Central memory CD4-positive, alpha-beta T cell (primary cell): ENCODE measurements around the gene HOXA1.

ENCODE experiments used
- DNase-seq: peaks from one replicate; pipeline ENCODE4 v3.0.0; 2022

HOXA1 gene

DNA sequence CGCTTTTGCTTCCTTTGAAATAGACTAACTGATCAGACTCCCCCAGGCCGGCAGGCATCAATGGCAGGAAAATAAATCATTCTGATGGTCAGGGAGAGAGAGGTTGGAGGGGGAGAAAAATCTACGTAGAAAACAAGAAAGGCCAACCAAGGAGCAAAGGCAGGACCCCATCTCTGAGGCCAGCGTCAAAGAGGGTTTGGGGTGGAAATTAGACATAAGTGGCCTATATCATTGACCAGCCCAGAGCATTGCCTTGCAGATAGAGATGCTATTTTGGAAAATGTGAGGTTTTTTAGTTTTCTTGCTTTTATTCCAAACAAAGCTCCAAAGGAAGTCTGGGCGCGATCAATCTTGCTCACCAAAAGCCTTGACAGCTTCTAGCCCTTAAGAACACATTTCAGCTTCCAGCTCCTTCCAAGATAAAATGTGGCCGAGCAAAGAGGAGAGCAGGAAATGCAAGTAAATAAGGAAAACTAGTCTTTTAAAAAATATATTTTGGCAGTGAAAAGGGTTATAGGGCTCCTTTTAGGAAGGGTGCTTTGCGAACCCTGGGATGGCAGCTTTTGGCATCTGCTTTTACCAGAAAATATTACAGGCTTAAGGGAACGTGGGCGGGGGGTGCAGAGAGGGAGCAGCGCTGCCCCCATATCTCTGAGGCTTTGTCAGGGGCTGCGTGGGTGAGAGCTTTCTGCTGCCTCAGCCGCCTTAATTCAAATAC, 8.7 kb upstream of the HOXA1 start:
- DNase-seq: no peak

DNA sequence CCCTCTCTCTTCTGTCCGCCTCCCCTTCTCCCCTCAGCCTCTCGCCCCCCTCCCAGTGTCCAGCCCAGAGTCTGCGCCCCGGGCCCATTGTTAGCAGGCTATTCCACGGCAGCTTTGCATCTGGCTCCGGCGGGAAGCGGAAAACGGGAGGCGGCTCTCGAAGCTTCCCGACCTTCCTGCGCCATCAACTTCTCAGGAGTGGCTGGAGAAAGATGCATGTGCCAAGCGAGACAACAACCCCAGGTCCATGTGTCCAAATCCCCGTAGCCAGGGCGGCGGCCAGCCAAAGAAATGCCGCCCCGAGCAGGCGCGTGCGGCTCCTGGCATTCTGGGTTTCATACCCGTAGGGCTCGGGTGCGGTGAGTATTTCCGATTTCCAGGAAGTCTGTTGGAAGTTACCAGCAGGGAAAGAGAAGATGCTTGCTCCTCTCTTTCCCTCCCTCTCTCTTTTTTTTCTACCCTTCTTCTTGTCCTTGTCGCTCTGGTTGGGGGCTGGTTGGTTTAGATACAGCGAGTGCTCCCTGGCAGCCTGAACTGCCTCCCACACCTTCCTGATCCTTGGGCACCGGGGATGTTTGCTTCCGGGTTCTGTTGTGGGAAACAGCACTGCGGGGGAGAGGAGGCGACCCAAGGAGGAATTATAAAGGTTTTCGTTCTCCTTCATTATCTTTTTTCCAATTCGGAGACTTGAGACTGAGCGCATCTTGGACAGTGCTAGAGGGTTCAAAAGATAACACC, 7.9 kb upstream of the HOXA1 start:
- no peak for DNase-seq

DNA sequence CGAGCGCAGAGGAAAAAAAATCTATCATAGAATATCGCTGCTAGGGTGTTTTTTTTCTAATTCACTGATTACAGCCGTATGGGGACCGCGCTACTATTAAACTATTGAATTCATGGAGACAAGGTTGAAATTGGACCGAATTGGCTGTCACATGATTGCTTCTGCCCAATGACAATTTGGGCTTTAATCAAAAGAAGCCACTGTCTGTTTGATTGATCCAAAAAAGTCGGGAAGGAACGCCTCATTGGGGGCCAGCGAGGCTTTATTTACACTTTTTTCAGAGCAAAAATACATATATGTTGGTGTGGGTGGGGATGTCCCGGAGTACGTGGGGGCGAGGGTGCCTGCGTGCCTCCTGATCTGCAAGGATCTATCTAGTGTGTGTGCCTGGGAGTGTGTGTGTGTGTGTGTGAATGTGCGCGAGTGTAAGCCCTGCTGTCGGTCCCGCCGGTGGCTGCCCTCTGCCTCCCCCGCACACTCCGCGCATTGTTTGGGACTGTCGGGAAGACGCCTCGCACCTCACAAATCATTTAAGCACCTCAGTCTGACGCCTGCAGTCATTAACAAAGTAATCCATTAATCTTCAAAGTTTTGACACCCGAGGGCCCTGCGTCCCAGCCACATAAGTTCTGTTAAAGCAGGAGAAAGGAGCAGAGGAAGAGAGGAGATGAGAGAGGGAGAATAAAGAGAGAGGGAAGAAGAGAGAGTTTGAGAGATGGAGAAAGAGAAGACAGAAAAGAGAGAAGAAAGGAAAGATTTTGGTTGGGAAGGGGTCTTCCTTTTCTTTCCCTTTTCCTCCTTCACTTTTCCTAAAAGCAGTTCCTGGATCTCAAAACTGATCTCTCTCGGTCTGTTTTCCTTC, 7.0 kb upstream of the HOXA1 start, which contains the start of gene HOXA2:
Gene HOXA2 (minus strand): TSS at position 103 of the 862 bp plus-strand sequence. CDS start 183 bp downstream, outside the sequence.
- no peak for DNase-seq

DNA sequence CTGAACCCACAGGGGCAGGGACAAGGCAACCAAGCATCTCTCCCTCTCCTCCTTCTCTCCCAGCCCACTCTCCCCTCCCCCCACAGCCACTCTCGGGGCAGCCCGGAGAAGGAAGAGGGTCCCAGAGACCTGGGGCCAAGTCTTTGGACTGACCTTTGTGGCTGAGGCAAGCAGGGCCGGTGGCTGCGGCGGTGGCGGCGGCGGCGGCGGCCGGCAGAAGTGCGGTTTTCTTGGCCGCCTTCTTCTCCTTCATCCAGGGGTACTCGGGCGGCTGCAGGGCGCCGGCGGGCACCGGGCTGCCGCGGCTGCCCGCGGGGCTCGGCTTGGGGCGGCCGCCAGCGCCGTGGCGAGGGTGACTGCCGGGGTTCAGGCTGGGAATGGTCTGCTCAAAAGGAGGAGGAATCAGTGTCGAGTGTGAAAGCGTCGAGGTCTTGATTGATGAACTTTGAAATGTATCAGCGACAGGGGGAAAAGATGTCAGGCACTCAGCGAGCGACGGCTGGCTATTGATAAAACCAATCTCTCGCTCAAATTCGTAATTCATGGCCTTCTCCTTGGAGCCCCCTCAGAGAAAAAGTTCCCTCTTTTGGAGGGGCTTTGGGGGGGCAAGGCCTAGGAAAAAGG, 6.3 kb upstream of the HOXA1 start:
- DNase-seq: no peak

DNA sequence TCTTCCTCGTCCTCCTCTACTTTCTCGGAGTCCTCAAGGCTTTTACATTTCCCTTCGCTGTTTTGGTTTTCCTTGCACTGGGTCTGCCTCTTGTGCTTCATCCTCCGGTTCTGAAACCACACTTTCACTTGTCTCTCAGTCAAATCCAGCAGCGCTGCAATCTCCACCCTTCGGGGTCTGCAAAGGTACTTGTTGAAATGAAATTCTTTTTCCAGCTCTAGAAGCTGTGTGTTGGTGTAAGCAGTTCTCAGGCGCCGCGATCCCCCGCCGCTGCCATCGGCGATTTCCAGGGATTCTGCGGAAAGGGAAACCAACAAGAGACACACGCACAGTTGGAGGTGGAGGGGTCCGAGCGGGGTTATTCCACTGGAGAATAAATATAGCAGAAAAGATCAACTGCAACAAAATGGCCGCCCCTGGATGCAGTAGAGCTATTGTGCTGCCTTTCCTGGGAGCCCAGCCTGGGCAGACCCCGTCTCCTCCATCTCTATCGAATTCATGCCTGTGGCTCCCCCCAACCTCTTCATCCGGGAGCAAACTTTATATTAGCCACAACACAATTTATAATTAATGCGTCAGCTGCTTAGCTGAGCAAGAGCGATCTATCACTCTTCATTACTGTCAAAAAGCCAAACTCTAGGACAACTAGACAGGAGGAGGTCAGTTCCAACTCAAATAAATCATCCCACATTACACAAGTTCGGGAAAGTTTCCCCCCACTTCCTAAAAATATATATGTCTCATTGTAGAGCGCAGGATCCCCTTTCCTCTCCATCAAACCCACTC, 5.6 kb upstream of the HOXA1 start:
- DNase-seq: no peak

DNA sequence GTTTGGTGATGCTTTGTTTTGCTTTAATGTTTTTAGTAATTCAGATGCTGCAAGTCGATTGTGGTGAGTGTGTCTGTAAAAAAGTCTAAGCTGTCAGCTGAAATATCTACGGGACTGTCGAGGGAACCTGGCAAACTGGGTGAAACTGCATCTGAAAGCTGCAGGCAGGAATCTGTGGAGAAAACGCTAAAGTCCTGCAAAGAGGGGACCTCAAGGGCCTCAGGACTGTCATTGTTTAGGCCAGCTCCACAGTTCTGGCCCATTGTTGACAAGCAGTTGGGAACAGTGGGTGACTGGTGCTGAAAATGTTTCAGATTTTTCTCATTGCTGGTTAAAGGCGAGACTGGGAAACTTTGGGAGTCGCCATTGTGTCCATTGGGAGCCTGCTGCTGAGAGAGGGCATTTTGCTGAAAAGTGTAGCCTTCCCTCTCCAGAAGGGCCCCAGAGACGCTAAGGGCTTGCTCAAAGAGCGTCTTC, 4.9 kb upstream of the HOXA1 start:
- no peak for DNase-seq

DNA sequence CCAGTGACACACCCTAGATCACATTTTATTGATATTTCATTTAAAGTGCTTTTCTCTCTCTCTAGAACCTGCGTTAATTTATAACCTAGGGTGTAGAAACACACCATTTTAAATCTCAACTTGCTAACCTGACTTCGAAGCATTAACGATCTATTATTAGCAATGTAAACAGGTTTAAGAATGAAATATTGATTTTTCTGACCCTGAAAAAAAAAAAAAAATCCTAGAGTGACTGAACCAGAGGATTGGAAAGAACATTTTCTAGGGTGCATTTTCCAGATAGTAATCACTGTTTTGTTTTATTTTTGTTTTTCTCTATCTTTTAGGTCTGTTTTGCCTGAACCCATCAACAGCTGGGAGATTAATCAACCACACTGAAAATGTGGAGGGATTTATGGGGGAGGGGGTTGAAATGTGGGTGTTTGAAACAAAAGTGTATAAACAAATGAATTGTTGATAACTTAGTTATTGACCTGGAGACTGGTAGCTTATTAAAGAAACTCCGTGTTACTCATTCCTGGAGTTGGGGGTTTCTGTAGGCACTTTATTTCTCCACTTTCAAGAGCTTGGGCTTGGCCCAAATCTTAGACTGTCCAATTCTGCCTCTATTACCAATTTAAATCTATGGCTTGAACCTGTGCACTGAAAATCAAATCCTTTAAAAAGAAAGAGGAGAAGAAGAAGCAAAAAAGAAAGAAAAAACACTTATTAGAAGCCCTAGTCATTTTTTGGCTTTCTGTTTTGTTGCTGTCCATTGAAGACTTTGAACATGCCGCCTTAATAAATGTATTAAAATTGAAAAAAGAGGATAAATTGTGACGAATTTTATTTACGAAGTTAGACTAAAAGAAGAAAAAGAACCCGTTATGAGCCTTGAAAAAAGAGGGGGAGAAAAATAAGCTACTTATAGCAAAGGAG, 3.9 kb upstream of the HOXA1 start:
- DNase-seq: no peak

DNA sequence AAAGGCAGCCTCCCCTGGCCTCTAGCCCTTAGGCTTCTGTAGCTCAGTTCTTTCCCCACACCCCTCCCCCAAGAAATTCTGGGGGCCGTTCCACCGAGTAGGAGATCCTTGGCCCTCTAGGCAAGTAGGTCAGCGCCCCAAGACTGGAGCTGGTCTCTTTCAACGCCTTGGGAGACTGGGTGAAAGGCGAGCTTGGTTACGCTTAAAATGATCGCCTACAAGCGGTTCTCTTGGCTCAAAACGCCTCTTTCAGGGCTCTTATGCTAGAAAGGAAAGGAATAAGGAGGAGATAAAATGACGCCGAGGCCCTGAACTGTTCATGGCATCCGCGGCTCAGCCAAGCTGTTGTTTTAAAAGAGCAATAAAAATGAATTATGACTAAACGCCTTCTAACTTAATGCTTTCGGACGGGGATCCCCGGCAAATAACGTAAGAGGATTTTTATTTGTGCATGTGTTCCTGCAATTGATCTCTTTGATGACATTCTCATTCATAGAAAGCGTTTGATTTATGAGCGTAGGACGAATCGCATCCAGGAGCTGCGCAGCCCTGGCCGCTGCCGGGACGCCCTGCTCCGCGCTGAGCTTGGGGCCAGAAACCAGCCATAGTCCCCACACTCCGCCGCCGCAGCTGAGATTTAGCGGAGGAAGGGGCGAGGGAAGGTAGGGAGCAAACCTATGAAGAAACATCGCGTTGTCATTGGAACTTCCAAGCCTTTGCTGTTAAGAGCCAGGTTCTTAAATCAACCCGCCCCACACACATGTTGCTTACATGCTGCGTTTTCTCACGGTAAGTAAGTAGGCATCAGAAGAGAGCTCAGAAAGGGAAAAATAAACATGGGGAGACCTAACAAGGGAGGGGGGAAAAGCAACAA, 3.0 kb upstream of the HOXA1 start:
- DNase-seq: no peak

DNA sequence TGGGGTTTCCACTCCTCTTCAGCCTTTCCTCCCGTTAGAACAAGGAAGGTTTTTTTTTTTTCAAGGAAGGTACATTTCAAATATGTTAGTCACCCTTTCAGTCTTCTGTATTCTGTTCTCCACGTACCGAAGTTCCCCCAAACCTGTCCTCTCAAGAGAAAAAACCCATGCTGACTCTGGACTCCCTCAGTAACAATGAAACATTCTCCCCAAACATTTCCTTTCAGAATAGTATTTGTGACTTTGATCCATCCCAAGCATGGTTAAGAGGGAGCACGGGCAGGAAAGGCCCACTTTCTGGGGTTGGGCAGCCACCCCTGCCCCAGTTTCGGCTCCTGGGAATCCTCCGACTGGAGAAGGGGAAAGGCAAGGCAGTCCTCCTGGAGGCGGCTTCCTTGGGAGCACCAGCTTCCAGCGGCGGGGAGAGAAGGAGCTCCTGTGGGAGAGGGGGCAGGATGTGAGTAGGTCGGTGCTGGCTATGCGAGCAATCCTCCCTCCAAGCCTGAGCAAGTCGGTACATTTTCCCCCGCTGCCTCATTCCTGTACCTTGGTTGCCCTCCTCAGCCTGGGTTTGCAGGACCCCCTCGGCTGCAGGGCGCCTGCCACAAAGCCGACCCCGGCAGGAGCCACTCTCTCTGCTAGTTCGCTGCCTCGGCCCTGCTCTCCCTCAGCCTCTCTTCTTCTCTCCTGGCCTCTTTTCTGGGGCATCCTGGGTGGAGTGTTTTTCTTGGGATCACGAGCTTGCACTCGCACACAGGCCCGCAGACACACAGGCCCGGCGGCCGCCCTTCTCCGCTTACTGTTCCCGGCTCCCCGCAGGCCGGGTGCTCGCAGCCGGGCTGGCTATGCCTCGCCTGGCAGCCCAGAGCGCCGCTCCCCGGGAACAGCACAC, 2.1 kb upstream of the HOXA1 start:
- no peak for DNase-seq

DNA sequence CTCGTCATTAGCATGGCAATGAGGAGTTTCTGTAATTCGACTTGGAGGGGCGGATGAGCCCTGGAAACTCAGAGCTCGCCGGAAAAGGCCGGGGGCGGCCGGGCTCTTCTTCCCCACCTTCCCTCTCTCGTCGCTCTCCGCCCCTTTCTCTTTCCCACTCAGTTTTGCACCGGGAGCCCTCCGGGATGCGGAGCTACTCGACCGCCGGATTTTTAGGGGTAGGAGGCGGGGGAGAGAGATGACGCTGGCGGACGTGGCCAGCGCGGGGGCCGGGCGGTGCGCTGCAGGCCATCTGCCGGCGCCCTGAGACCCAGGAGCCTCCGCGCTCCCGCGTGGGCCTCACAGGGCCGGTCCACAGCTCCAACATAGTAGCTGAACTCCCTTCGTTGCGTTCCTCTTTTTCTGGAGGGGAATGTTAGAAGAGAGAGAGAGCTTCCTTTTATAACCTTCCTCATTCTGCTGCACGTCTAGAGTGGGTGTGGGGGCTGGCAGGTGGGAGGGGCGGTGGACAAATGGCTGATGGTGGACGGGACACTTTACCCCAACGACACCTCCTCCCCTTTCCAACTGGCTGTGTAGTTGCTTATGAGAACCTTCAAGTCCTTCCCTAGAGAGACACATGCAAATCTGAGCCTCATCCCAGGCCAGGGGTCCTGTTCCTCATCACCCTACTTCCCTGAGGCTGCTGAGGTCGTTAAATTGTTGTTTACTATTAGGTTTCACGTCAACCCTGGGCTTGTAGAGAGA, 1.1 kb upstream of the HOXA1 start:
- DNase-seq: no peak

DNA sequence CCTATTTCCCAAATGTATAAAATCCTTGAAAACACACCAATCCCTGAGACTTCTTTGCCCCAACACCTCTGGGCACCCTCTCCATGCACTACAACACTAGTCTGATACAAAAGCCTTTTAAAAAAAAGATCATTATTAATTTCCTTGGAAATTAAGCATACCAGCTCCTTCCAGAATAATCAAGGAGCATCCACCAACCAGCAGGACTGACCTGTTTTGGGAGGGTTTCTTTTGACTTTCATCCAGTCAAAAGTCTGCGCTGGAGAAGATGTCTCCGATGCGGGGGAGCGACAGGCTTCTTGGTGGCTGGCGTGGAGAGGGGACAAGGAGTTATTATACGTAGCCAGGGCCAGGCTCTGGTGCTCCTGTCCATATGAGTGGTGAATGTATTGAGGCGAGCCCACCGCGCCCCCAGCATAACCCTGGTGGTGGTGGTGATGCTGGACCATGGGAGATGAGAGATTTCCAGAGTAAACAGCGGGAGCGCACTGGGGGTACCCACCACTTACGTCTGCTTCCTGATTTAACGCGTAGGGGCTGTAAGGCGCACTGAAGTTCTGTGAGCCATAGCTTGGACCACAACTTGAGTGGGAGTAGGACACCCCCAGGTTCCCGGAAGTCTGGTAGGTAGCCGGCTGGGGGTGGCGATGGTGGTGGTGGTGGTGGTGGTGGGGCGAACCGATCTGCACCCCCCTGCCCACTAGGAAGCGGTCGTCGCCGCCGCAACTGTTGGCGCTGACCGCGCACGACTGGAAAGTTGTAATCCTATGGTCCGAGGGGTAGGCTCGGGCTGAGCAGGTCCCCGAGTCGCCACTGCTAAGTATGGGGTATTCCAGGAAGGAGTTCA, 527 bp downstream of the HOXA1 start:
- DNase-seq: no peak

DNA sequence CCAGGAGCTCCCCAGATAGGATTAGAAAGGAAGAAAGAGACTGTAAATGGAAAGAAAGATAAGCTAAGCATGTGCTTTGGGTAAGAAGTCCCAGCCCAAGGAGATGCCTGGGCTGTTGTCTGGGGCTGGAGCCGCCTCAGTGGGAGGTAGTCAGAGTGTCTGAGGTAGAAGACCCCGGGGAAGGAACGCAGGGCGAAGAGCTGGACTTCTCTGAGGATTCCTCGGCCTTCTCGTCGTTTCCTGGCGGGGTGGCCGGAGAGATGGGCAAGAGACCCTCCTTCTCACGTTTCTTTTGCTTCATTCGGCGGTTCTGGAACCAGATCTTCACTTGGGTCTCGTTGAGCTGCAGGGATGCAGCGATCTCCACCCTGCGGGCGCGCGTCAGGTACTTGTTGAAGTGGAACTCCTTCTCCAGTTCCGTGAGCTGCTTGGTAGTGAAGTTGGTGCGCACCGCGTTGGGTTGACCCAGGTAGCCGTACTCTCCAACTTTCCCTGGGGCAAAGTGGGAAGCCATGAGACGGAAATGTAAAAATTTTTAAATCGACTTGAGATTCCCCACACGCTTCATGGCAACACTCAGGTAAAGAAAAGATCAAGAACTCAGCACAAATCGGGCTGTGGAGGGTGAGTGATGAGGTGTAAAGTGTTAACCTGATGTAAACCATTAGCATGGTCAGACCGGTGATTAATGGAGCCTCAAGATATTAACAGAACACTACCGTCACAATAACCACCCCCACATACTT, 1.3 kb downstream of the HOXA1 start:
- DNase-seq: no peak

DNA sequence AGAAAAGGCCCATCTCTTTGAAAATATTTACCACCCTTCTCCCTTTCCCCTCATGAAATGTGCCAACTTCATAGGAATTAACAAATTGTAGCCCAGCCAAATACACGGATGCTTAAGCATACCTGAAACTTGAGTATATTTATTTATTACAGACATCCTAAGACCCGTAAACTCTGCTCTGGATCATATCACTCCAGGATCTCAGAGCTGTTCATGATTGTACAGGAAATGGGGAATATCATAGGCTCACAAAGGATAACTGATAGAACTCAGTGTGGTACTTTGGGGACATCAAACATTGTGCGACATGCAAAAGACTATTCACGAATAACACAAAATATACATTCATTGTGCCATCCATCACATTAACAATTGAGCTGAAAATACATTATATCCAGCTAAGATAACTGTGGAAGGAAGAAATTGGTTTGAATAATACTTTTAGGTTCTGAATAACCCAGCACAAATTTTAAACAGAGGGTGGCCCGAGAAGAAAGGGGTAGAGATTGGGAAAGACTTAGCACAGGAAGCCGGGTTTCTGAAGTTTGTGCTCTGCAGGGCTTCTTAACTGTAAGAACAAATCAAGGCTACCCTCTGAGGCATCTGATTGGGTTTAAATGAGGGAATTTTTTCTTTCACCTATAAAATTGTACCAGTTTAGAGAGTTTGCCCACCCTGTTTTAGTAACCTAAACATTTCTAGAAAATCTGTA, 2.5 kb downstream of the HOXA1 start:
- DNase-seq: no peak

DNA sequence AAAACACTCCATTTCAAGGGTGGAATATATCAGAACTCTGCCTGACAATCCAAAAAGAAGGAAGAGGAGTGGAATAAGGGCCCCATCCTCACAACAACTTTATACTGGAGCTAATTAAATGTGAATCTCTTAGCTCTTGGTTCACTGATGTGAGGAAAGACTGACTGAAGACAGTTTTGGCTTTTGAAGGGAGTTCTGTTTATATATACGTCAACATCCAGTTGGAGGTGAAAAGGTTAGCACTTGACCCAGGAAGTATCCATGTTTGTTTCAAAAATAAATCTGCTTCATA, 3.0 kb downstream of the HOXA1 start:
- DNase-seq: no peak

DNA sequence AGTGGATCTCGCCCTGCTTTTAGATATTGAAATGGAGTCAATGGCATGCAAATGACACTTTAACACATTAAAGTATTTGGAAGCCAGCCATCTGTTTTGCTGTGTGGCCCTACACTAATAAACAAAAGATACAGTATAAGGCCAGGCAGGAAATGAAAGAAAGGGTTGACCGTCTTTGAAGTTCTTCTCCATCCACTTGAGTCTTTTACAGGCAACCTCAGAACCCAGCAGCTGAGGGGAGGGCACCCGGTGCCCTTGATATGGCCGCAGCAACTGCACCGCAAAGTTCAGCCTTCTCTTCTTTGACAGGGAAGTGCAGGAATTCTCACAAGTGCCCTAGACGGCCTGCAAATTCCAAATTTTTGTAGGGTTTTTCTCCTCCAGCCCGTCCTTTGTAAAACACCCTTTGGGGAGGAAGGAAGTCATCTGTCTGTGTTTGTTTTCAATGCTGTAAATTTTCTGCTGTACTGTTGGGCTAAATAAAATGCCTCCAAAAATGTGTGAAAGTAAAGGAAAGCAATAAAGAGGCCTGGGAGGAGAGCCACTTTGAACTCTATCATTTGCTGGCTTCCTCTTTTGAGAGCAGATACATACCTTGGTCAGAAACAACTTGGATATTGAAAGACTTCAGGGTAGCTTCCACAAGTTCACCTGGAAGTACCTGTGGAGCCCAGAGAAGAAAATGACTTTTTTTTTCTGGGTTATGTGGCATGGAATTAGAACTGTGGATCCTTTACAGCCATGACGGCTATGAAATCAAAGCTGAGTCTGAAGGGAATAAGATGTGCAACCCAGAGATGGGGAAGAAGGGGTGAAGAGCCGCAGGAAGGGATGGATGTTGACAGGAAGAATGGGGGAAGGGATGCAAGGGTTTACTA, 3.6 kb downstream of the HOXA1 start:
- DNase-seq: no peak
